22Rv1 (cell line): ENCODE measurements around the gene S100Z.
"Not testable (repeated sequence)": the region's sequence is repeated elsewhere in the genome, so short reads cannot be mapped to it uniquely, and the experiment has no call there.

Experiments
- H3K27ac ChIP-seq: fragments of 450-650 bp; 2 replicates; pipeline ENCODE4 v1.5.1; 2017
- ZFX ChIP-seq: fragments of 450-650 bp; IDR thresholded peaks from 2 replicates; pipeline ENCODE4 v1.6.1; 2017; ENCODE audit warnings: antibody characterized with exemption, borderline replicate concordance
- TF ChIP-seq, protein P1 (sequence below): fragments of 450-650 bp; IDR thresholded peaks from 2 replicates; pipeline ENCODE4 v1.5.1; 2017; ENCODE audit warnings: mild to moderate bottlenecking

The S100Z gene

DNA sequence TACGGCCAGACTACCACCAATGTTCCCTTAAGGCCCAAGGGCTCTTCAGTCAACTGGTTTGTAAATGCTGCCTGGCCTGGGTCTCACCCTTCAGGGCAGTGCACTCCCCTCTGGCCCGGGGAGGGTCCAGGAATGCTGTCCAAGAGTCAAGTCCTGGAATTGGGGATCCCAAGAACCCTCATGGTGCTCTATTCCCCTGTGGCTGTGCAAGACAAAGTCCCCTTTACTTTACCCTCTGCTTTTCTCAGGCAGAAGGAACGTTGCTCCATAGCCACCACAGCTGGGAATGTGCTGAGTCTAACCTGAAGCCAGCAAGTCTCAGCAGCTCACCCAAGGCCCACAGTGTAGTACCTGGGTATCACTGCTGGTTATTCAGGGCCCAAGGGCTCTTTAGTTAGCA lies 51.7 kb downstream of the S100Z start:
- no peak overlapping the region for H3K27ac ChIP-seq
- no peak for TF ChIP-seq ZFX
- TF ChIP-seq, protein P1, sequence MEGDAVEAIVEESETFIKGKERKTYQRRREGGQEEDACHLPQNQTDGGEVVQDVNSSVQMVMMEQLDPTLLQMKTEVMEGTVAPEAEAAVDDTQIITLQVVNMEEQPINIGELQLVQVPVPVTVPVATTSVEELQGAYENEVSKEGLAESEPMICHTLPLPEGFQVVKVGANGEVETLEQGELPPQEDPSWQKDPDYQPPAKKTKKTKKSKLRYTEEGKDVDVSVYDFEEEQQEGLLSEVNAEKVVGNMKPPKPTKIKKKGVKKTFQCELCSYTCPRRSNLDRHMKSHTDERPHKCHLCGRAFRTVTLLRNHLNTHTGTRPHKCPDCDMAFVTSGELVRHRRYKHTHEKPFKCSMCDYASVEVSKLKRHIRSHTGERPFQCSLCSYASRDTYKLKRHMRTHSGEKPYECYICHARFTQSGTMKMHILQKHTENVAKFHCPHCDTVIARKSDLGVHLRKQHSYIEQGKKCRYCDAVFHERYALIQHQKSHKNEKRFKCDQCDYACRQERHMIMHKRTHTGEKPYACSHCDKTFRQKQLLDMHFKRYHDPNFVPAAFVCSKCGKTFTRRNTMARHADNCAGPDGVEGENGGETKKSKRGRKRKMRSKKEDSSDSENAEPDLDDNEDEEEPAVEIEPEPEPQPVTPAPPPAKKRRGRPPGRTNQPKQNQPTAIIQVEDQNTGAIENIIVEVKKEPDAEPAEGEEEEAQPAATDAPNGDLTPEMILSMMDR = no peak

GRCh38 chr5:76908166-76908565 lies 58.4 kb downstream of the S100Z start:
- no peak overlapping the region for H3K27ac ChIP-seq
- TF ChIP-seq, protein P1 = no peak
- no peak for TF ChIP-seq ZFX

DNA sequence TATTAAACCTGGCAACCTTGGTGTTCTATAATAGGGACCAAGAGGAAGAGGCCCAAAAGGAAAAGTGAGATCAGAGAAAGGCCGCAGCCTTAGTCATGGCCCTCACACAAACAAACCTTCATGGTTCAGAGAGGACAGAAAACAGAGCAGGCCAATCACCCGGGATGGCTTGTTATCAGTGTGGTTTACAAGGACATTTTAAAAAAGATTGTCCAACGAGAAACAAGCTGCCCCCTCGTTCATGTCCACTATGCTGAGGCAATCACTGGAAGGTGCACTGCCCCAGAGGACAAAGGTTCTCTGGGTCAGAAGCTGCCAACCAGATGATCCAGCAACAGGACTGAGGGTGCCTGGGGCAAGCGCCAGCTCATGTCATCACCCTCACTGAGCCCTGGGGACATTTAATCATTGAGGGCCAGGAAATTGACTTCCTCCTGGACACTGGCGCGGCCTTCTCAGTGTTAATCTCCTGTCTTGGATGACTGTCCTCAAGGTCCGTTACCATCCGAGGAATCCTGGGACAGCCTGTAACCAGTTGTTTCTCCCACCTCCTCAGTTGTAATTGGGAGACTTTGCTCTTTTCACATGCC lies 60.6 kb downstream of the S100Z start:
- not testable (repeated sequence) for H3K27ac ChIP-seq

DNA sequence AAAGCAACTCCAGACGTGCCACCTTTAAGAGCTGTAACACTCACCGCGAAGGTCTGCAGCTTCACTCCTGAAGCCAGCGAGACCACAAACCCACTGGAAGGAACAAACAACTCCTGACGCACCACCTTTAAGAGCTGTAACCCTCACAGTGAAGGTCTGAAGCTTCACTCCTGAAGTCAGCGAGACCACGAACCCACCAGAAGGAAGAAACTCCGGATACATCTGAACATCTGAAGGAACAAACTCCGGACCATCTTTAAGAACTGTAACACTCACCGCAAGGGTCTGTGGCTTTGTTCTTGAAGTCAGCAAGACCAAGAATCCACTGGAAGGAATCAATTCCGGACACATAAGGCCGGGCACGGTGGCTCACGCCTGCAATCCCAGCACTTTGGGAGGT lies 64.9 kb downstream of the S100Z start:
- not testable (repeated sequence) for H3K27ac ChIP-seq

- no peak overlapping the region for H3K27ac ChIP-seq
- TF ChIP-seq ZFX = no peak
- TF ChIP-seq, protein P1 = no peak
These were observed 68.7 kb downstream of the S100Z start for GRCh38 chr5:76918539-76918938.

GRCh38 chr5:76920491-76920890 lies 70.7 kb downstream of the S100Z start:
- no peak for TF ChIP-seq ZFX
- TF ChIP-seq, protein P1 = no peak
- no peak overlapping the region for H3K27ac ChIP-seq

GRCh38 chr5:76926329-76927105 lies 76.7 kb downstream of the S100Z start:
- no peak overlapping the region for H3K27ac ChIP-seq
- no peak for TF ChIP-seq ZFX
- TF ChIP-seq, protein P1 = no peak

DNA sequence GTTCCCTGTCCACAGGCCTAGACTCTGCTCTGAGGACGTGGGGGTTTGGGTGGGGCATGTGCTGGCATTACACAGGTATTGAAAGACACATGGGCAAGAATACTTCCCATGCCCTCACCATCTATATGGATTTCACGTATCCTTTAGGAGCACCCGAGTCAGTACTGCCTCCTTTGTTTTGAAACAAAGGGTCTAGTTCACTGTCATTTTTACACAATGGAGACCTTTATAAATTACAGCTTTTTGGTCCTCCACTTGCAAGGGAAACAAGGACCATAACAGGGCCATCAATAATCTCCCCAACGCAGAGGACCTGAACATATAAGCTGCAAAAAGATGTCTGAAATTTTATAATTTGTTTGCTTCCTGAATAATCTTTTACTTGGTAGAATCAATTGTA lies 78.1 kb downstream of the S100Z start:
- no peak for TF ChIP-seq ZFX
- TF ChIP-seq, protein P1 = no peak
- no peak overlapping the region for H3K27ac ChIP-seq
